OCI-LY3 (cell line): ENCODE results near the gene SLC66A2.

Source experiments
- H2AFZ ChIP-seq: fragments of 200-600, 300-600 bp; shearing (Covaris generic); 2 replicates; pipeline ENCODE4 v1.6.0; 2014; ENCODE audit warnings: antibody characterized with exemption, low read depth, low read length
- H3K27ac ChIP-seq: fragments of 200-600, 300-600 bp; sonication (generic); 2 replicates; pipeline ENCODE4 v1.5.1; 2014; ENCODE audit warnings: mild to moderate bottlenecking, low read length, moderate library complexity, mixed read lengths
- H3K27me3 ChIP-seq: fragments of 200-600, 300-600 bp; sonication (generic); 2 replicates; pipeline ENCODE4 v1.6.1; 2014; ENCODE audit warnings: low read depth, low read length, mixed read lengths
- H3K36me3 ChIP-seq: fragments of 200-600, 300-600 bp; sonication (generic); replicated peaks from 2 replicates; pipeline ENCODE3; 2014; ENCODE audit warnings: low read depth, low read length, mixed read lengths
- H3K4me1 ChIP-seq: fragments of 300-600, 200-600 bp; sonication (generic); 2 replicates; pipeline ENCODE4 v1.6.1; 2014; ENCODE audit warnings: low read length, mixed read lengths
- H3K4me2 ChIP-seq: fragments of 200-600, 300-600 bp; sonication (generic); 2 replicates; pipeline ENCODE4 v1.6.1; 2014; ENCODE audit warnings: low read length, mixed read lengths
- H3K4me3 ChIP-seq: fragments of 300-600, 200-600 bp; sonication (generic); 2 replicates; pipeline ENCODE4 v1.5.1; 2014; ENCODE audit warnings: antibody characterized with exemption, mild to moderate bottlenecking, low read length, moderate library complexity
- H3K79me2 ChIP-seq: fragments of 300-600, 200-600 bp; shearing (Covaris generic); 2 replicates; pipeline ENCODE4 v1.6.1; 2014; ENCODE audit warnings: mild to moderate bottlenecking, low read length, mixed read lengths
- H3K9ac ChIP-seq: fragments of 300-600, 200-600 bp; shearing (Covaris generic); 2 replicates; pipeline ENCODE4 v1.6.0; 2014; ENCODE audit warnings: mild to moderate bottlenecking, low read length, moderate library complexity
- H3K9me3 ChIP-seq: fragments of 200-600, 300-600 bp; shearing (Covaris generic); 2 replicates; pipeline ENCODE4 v1.6.1; 2014; ENCODE audit warnings: low read length, mixed read lengths; ENCODE audit not compliant: insufficient read depth
- H4K20me1 ChIP-seq: fragments of 200-600, 300-600 bp; sonication (generic); 2 replicates; pipeline ENCODE4 v1.6.1; 2016; ENCODE audit warnings: low read length, mixed read lengths; ENCODE audit not compliant: insufficient read depth
- CTCF ChIP-seq: fragments of 200-600, 300-600 bp; sonication (generic); IDR thresholded peaks from 2 replicates; pipeline ENCODE4 v1.5.1; 2014; ENCODE audit warnings: antibody characterized with exemption, low read length, low read depth
- EZH2phosphoT487 ChIP-seq: fragments of 200-600 bp; shearing (Covaris generic); IDR thresholded peaks from 2 replicates; pipeline ENCODE4 v1.6.1; 2018; ENCODE audit warnings: antibody characterized with exemption, mixed run types, low read depth

Gene SLC66A2

GRCh38 chr18:79949697-79950487 is 1.6 kb downstream of the SLC66A2 start:
- Histone ChIP-seq H3K4me1 (peaks cover 16% of the 10 kb centered on the region), H3K36me3 (peaks cover 16% of the 10 kb centered on the region), H4K20me1 (peaks cover 51% of the 10 kb centered on the region), H3K27me3 (no peaks in the 10 kb centered on the region), H3K4me2 (peak overlapping the region; percentile 89), H3K4me3 (peak overlapping the region; percentile 82), H3K79me2 (peaks cover 63% of the 10 kb centered on the region), H2AFZ (no peak overlapping the region), H3K27ac (peak overlapping the region; percentile 62), H3K9me3 (no peaks in the 10 kb centered on the region), H3K9ac (peak overlapping the region; percentile 83)
- no peak for TF ChIP-seq CTCF
- no peak for TF ChIP-seq EZH2phosphoT487

DNA sequence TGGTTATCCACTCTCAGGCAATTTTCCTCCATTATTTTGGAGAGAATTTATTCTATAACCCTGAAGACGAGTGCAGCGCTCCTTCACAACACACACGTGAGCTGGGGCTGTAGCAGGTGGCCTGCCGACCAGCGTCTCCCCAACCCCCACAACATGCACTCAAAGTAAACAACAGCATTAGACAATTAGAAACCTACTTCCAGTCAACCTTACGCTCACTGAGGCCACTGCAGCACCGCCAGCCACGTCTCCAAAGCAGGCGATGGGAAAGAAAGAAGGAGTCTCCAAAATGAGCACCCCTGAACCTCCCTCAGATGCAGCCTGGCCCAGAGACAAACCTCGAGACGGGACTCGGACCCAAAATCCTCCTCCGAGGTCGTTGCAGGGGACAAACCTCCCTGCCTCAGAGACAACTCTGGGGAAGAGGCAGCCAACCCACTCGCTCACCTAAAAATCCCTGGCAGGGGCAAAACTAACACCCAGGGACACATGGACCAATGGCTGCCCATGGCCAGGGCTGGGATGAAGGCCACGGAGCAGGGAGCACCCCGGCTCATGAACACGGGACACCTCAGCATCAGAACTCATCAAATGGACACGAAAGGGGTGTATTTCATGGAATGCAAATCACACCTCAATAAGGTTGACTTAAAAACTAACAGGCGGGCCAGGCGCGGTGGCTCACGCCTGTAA is 2.6 kb downstream of the SLC66A2 start:
- no peak overlapping the region for H3K9ac ChIP-seq
- H3K36me3 ChIP-seq: peaks cover 16% of the 10 kb centered on the region
- no peak for TF ChIP-seq CTCF
- TF ChIP-seq EZH2phosphoT487: no peak
- no peak overlapping the region for H3K27ac ChIP-seq
- H3K9me3 ChIP-seq: no peaks in the 10 kb centered on the region
- H3K27me3 ChIP-seq: no peaks in the 10 kb centered on the region
- H3K4me1 ChIP-seq: peaks cover 16% of the 10 kb centered on the region
- H3K79me2 ChIP-seq: peaks cover 73% of the 10 kb centered on the region
- H4K20me1 ChIP-seq: peaks cover 62% of the 10 kb centered on the region
- no peak overlapping the region for H3K4me3 ChIP-seq
- no peak overlapping the region for H3K4me2 ChIP-seq
- H2AFZ ChIP-seq: no peak overlapping the region

- H3K4me1 ChIP-seq: peaks cover 16% of the 10 kb centered on the region
- H3K79me2 ChIP-seq: peaks cover 78% of the 10 kb centered on the region
- no peak overlapping the region for H3K9ac ChIP-seq
- peaks cover 70% of the 10 kb centered on the region for H4K20me1 ChIP-seq
- no peaks in the 10 kb centered on the region for H3K27me3 ChIP-seq
- TF ChIP-seq EZH2phosphoT487: no peak
- TF ChIP-seq CTCF: no peak
- no peak overlapping the region for H3K4me3 ChIP-seq
- no peaks in the 10 kb centered on the region for H3K9me3 ChIP-seq
- H3K36me3 ChIP-seq: peaks cover 16% of the 10 kb centered on the region
- H3K27ac ChIP-seq: no peak overlapping the region
- no peak overlapping the region for H2AFZ ChIP-seq
- H3K4me2 ChIP-seq: no peak overlapping the region
Measured at GRCh38 chr18:79947881-79948610, 3.4 kb downstream of the SLC66A2 start.
